CD4-positive, alpha-beta T cell treated with Interleukin-4 for 1 hour (primary cell): ENCODE measurements around the gene VPS35L.

Source experiments
- DNase-seq, 2 donors: peaks; one replicate each; pipeline ENCODE4 v3.0.0-alpha.2; 2020 to 2022

VPS35L gene

DNA sequence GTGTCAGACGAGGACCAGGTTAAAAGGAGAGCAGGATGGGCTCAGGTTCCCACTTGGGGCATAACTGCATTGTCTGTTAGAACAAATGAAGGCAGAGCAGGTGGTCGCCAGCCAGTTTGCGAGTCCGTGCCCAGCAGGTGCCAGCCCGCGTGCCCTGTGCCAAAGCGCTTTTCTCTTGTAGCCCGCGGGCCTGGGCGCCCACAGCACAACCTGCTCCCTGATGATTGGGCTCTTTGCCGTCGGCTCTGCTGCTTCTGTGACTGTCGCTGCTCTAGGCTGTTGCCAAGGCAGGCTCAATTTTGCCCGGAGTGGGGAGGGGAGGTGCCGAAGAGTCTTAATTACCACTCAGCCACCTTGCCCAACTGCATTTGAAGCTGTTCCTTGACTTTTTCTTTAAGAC lies 141.5 kb downstream of the VPS35L start:
- DNase-seq = no peak

DNA sequence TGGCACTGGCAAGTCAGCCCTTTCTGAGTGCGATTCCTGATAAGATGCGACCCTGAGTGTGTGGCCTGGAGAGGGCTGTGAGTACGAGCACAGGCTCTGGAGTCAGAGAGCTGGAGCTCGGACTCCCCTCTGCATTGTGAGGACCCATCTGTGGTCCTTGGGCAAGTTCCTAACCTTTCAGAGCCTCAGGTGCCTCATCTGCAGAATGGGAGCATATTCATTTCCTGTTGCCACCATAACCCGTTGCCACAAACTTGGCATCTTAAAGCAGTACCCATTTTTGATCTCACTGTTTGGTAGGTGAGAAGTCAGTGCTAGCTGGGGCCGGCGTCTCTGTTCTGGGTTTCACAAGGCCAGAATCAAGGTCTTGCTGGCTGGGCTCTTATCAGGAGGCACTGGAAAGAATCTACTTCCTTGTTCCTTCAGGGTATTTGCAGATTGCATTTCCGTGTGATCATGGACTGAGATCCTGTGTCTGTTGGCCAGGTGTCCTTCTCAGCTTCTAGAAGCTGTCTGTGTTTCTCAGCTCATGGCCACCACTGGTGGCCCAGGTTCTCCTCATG lies 142.3 kb downstream of the VPS35L start:
- DNase-seq = no peak

DNA sequence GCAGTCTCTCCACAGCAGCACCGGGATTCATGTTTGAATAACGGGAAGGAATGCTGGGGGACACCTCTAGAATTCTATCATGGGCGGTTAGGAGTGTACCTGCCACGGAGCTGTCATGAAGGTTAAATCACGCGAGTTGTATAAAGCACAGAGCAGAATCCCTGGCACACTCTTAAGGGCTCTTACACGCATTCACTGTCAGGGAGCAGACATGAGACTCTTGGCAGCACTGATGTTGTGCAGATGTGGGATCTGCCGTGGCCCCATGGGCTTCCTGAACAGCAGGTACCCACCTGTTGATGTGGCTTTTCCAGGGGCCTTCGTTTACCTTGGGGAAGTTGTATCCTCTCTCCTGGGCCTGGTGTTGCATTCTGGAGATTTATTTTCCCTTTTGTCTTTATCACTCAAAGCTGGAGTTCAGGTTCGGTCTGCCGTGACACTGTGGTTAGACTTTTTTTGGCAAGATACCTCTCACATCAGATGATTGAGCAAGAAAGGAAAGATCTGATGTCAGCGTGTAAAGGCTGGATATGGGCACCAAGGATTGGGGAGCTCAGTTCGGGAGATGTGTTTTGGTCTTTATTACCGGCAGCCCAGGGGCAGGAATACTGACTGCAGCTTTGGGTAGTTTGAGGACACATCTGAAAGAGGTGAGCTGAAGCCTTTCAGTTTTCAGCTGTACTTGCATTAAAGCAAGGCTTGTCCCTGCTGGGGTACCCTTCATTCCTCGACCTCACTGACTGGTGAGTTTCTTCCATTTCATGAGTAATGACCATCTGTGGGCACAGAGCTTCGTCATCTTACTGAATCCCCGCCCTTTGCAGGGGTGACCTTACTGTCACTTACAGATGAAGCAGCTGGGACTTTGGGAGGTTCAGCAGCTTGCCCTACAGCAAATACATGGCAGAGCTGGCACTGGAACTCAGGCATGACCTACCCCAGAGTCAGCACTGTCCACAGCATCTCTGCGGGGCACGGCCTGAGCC lies 143.3 kb downstream of the VPS35L start:
- no peak for DNase-seq

DNA sequence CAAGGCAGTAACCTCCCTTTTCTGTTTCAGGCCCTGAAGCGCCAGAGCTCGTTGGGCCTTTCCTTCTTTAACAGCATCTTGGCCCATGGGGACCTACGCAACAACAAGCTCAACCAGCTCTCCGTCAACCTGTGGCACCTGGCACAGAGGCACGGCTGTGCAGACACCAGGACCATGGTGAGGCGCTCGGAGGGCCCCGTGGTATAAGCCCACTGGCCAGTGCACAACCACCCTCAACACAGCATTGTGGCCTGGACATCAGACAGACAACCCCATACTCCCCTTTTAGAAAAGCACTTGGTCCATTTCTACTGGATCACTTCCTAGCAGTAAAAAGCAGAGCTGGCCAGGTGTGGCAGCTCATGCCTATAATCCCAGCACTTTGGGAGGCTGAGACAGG lies 144.0 kb downstream of the VPS35L start:
- no peak for DNase-seq

DNA sequence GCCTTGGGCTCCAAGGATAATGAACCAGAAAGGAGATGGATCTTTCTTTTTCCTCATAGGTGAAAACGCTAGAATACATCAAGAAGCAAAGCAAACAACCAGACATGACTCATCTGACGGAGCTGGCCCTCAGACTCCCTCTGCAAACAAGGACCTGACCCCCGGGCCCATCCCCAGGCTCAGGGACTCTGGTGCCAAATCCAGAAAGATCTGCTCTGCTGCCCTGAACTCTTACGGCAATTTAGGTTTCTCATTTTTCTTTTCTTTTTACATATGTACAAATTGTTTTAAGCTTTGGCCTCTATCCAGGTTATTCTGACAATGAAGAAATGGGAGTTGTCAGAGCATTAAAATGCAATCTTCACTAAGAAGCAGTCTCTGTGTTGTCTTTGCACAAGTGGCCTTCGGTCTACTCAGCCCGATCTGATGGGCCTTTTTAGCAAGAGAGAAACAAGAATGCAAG lies 144.8 kb downstream of the VPS35L start:
- no peak for DNase-seq

DNA sequence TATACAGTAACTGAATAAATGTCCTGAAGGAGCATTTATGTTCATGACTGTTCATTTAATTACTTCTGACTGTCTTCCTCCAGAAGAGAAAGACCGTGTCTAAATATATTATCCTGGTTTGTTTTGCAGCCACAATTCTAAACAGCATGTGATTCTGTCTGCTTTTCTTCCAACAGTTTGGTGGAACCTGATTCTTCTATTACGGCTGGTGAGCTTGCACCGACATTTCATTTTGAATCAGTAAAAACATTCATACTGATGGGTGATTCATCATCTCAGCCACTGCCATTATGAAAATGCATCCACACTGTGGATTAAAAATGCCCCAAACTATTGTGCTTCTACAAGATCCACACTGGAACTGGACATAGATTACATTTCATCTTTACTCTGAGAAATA lies 145.6 kb downstream of the VPS35L start:
- no peak for DNase-seq

DNA sequence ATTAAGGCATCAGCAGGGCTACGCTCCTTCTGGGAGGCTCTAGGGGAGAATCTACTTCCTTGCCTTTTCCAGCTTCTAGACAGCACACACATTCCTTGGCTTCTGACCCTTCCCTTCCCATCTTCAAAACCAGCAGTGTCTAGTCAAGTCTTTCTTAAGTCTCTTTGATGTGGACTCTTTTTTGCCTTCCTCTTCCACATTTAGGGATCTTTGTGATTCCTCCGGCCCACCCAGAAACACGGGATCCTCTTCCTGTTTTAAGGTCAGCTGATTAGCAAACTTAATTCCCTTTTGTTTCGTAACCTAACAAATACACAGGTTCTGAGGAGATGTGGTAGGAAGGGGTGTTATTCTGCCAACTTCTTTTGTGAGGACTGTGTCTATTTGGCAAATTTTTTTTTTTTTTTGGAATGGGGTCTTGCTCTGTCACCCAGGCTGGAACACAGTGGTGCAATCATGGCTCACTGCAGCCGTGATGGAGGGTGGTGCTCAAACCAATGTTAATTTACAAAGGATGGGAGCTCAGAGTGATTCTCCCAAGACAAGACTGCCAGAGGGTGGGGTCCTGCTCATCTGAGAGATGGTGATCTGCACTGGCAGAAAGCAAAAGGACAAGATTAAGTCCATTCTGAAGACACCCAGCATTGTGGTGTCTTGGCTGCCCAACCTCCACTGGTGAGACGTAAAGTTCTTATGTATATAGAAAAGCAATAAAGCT lies 147.8 kb downstream of the VPS35L start:
- DNase-seq = no peak

DNA sequence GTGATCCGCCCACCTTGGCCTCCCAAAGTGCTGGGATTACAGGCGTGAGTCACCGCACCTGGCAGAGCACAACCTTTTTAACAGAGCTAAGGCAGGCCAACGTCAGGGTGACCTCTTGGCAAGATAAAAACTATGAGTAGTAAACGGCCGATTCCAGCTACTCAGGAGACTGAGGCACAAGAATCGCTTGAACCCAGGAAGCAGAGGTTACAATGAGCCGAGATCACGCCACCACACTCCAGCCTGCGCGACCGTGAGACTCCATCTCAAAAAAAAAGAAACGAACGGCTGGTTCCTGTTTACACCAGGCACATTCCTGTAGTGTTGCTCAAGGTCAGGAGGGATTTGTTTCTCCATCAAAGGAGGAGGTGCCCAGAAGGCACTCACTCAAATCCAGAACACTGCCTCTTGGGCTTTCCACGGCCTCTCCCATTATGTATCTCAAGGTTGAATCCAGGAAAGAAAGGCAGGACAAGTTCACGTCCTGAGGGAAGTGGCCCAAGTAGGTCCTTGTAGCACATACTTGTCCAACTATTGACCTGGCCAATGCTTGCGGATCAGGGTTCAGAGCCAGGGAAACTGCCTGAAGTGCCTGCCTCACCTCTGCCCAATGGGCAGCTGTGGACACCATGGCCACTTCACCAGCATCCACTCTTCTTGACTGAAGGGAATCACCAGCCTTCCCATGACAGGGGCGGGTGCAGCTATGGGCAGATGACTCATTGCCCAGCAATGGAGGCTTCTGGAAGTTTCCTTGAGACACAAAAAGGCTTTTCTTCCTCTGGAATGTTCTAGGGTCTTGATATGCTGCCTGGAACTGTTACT lies 149.0 kb downstream of the VPS35L start:
- DNase-seq = no peak

DNA sequence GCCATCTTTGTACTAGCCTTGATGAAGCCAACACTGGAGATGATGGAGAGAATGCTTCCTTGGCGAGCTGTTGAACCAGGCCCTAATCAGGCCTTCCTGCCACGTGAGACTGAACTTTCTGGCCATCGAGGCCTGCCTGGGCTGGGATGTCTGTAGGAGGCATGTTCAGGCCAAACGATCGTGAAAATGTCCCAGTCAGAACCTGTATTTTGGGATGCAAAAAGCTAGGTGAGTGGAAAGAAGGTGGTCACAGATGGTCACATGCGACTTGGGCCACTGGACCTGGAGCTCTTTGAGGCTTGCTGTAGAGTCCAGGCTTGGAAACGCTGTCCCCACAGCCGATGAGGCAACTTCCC lies 149.6 kb downstream of the VPS35L start:
- no peak for DNase-seq

DNA sequence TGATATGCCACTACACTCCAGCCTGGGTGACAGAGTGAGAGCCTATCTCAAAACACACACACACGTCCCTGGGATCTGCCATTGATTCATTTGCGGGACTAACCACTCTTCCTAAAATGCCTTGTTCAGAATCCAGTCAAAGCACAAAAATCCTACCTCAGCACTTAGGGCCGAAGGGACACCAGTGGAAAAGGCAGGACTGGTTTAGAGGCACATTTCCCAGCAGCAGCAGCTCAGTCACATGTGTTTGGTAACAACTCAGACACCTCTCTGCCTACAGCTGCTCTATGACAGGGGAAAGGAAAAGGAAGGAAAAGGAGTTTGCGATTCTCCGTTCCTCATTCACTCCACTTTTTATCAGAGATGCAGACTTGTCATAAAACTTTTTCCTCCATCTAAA lies 150.3 kb downstream of the VPS35L start:
- no peak for DNase-seq

DNA sequence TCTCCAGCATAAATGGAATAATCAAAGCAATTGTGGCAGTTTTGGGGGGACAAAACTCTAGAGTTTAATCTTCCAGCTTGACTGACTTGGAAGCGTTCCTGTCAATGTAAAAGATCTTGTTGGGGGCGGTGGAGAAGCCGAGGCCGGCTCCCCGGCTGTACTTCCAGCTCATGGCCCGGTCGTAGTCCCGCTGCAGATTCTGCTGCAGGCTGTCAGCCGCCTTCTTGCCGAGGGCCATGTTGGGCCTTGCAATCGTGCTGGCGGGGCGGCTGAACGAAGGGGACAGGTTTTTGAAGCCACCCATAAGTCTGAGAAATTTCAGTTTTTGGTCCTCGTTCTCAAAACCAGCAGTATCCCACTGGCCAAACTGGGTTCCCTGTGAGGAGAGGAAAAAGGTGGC lies 151.3 kb downstream of the VPS35L start:
- no peak for DNase-seq

DNA sequence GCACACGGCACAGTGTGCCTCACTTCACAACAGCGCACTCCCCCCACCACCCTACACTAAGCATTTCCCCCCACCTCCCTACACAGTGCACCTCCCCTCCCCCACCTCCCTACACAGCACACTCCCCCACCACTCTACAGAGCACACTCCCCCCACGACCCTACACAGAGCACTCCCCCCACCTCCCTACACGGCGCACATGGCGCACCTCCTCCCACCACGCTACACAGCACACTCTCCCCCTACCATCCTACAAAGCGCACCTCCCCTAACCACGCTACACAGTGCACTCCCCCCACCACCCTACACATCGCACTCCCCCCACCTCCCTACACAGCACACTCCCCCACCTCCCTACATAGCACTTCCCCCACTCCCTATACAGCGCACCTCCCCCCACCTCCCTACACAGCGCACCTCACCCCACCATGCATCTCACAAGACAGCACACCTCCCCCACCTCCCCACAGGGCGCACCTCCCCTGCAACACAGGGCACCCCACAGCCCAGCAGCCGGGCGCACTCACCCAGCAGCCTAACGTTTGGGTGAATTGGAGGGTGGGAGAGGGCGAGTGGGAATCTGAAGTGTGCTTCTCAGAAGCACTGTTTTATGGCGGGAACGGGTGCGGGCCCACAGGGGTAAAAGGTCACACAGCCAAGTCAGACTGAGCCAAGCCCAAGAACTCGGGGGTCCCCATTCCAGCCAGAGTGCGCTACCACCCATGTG lies 152.2 kb downstream of the VPS35L start:
- DNase-seq = no peak

DNA sequence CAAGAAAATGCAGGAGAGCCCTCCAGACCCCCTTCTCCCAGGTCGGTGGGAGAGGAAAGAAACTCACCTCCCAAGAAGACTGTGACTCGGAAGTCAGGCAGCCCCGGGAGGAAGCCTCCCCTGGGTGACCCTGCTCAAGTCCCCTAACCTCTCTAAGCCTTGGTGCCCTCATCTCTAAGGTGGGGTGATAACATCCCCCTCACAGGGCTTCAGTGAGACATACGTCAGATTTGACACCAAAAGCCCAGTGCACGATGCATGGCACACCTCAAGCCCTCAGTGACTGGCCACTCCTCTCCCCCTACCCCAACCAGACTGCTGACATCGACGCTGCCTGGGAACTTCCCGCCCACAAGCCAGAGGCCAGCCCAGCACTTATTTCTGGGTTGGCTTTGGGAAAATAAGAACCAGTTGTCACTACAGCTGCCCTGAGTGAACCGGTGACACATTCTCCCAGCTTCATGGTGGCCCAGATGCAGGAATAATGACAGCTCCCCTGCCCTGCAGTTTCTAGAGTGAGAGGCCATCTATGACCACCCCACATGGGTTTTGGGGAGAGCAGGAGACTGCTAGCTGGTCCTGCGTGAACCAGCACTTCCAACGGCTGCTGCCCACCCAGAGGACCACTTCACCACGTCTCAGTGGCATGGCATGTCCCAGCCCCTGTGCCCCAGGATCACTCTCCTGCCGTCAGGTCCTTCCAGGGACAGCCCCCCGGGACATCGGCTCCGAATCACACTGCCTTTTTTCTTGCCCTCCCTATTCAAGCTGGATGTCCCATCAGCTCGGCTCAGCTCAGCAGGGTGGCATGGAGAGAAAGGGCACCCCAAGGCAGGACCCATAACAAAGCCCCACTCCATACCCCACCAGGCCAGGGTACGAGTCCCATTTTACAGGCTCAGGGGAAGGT lies 153.0 kb downstream of the VPS35L start:
- no peak for DNase-seq

DNA sequence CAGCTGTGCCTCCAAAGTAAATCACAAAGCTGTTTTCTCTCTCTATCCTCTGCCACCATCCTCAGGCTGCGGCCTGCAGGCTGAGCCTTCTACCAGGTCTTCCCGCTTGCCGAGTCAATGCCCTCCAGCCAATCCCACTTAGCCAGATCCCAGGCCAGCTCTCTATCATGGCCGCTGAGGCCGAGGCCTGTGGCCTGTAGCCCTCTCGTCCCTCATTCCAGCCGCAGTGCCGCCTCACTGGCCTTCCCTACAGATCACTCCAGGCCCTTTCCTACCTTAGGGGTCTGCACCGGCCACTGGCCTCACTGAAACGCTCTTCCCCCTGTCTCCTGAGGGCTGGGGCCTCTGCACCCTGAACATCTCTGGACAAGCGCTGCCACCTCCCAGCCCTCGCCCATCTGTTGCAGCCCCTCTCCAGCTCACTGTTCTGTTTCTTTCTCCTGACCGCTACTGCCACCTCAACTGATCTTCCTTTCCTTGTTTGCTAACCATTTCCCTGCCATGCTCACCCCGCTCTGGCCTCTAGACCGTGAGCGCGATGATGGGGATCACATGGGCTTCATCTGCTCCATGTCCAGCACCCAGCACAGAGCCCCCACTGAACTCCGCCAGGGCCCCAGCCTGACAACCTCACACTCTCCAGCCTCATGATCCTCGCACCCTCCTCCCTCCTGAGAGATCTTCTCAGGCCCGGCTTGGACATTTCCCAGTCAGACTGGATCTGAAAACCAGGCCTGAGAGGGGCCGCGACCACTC lies 154.1 kb downstream of the VPS35L start:
- DNase-seq = no peak

DNA sequence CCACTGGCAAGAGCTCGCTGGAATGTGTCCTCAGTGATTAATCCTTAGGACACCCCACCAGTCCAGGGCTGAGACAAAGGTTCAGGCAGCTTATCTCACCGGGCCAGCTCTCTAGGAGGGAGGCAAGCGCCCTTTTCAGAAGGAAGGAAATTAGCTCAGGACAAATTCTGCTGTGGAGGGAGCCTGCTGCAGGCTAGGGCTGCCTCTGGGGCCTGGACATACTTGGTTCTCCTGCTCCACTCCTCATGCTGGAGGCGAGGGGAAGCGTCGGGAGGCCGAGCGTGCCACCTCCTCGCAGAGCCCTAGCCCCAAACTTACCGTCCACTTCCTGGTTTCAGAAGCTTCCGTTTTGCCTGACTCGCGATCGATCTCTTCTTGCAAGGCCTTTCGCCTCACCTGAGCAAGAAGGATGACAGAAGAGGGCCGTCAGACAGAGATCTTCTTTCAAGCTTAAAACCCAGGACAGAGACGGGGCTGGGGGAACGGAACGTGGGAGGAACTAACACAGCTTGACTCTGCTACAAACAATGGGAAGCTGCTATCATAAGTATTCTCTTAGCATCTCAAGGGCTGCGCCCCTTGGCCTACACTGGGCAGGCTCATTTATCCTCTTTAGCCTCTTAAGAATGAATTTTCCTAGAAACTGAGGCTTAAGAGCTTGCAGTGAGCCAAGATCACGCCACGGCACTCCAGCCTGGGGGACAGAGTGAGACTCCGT lies 154.8 kb downstream of the VPS35L start:
- DNase-seq = no peak

DNA sequence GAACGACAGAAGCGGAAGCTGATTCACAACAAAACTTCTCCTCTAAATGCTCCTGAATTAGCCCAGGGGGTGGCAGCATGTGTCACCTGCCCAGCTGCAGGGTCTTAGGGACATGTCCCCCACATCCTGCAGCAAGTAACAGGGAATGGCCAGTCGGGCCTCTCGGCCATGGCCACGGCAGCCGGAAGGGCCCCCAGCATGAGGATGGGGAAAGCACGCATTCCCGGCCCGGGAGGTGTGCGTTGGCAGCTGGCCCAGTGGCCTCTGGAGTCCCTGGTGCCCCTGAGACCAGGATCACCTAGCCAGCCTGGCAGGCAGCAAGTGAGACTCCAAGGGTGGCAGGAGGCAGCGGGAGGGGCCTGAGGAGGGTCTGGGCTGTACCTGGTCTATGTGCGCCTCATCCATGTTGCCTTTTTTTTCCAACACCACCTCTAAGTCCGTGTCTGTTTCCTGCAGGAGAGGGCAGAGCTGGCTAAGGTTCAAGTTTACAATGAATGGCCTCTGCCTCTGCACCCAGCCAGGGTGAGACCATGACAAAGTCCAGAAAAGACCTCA lies 155.6 kb downstream of the VPS35L start:
- DNase-seq = no peak

DNA sequence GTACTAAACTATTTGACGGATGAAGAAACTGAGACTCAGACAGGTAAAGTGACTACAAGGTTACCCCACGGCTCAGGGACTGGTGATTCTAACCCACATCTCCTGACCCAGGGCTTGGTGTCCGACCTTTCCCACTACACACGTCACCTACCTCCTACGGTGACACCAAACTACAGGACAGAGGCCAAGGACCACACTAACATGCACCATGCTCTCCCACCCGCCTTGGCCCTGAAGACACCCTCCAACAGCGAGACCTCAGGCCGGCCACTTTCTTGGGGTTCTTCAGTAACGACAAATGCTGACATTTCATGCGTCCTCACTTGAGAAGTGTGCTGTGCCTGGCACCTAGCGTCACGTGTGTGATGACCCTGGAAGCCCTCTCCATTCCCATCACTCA lies 156.1 kb downstream of the VPS35L start:
- DNase-seq = no peak

DNA sequence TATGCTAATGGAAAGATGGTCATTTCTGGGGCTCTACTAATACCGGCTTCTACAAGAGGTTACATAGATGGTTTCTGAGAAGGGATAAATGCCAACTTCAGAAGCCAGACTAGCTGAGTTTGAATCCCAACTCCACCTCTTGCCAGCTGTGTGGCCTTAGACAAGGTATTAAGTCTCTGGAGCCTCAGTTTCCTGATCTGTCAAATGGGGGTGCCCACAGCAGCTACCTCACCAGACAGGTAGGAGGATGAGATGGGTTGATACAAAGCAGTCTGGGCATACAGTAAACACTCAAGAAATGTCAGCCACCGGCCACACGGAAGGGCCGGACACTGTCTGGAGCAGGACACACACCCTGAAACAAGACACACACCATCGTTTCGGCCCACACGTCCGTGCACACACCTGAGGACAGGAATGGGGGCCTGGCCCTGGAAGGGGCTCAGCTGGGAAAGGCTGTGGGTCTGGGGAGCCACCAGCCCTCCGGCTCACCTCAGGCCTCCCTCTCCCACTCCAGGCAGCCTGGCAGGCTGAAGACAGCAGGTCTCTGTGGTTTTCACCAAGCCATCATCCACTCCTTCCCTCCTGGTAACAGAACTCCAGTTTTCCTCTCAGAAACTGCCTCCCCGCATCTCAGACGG lies 157.0 kb downstream of the VPS35L start:
- no peak for DNase-seq

DNA sequence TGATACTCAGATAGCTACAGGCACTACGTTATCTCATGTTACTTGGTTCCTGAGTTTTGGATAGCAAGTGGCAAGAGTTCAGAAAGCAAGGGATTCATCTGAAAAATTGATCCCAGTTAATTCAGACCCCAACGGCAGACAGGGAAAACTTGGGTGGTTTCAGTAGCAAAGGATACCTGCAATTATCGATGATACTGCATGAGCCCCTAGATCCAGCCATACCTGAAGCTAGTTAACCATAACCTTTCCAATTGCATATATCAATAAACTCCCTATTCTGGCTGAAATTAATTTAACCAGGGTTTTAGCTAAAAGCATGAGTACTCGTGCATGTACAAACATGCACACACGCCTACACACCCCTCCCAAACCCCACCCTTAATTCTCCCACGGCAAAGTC lies 158.2 kb downstream of the VPS35L start:
- DNase-seq = no peak
